Fibroblast of lung (primary cell): Measurements from ENCODE around the gene SLC25A5.

Experiments used
- EZH2 ChIP-seq: IDR thresholded peaks from 2 replicates; pipeline ENCODE4 v1.5.1; 2012; ENCODE audit warnings: low read length, control low read depth, mild to moderate bottlenecking; ENCODE audit errors: missing control alignments
- TF ChIP-seq, protein P1 (sequence below), 2 donors: IDR thresholded peaks in 1 of 2; conservative IDR thresholded peaks in 1 of 2; 1 replicate in 1 of 2; 2 replicates in 1 of 2; pipeline ENCODE4 v1.5.1; 2011 to 2012; ENCODE audit warnings: low read length in 2 of 2, control low read depth in 1 of 2, inconsistent platforms in 1 of 2, low read depth in 1 of 2, mild to moderate bottlenecking in 1 of 2

DNA sequence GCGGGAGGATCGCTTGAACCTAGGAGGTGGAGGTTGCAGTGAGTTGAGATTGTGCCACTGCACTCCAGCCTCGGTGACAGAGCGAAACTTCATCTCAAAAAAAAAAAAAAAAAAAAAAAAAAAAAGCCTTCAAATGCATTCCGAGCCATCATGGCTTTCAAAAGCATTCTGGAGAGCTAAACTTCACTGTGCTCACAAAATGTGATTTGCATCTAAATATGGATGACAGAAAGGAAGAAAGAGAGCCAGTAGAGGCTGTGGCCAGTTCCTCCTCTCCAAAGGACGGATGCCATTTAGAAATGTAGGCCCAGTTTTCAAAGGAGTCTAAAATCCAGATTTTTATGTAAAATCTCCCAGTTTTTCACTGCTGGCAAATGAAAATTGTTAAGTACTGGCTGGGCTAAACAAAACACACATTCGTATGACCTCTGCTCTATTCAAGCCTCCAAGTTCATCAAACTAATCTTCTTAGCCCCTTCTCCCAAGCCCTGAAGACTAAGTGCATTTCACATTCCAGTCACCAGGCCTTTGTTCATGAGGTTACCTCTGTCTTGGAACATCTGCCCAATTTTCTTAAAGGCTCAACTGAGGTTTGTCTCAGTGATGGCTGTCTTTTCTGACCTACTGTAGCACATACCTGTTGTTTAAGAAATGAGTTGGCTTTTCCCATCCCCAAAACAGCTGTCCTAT is 47.1 kb upstream of the SLC25A5 start:
- TF ChIP-seq, protein P1, sequence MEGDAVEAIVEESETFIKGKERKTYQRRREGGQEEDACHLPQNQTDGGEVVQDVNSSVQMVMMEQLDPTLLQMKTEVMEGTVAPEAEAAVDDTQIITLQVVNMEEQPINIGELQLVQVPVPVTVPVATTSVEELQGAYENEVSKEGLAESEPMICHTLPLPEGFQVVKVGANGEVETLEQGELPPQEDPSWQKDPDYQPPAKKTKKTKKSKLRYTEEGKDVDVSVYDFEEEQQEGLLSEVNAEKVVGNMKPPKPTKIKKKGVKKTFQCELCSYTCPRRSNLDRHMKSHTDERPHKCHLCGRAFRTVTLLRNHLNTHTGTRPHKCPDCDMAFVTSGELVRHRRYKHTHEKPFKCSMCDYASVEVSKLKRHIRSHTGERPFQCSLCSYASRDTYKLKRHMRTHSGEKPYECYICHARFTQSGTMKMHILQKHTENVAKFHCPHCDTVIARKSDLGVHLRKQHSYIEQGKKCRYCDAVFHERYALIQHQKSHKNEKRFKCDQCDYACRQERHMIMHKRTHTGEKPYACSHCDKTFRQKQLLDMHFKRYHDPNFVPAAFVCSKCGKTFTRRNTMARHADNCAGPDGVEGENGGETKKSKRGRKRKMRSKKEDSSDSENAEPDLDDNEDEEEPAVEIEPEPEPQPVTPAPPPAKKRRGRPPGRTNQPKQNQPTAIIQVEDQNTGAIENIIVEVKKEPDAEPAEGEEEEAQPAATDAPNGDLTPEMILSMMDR (conservative IDR thresholded peaks at IDR 0.05 in 1 of 2, IDR thresholded peaks at IDR 0.05 in 1 of 2; ENCODE audit: low read depth in 1 of 2, low read length in 2 of 2), result no peak
- TF ChIP-seq EZH2, result no peak
